OCI-LY7 (cell line): ENCODE results near the gene LAMA4.

Experiments
- EZH2phosphoT487 ChIP-seq: fragments of 200-600 bp; sonication (generic); IDR thresholded peaks from 2 replicates; pipeline ENCODE4 v1.6.1; 2018; ENCODE audit warnings: low read depth, borderline replicate concordance, mild to moderate bottlenecking, mixed run types, antibody characterized with exemption, low read length, moderate library complexity, mixed read lengths
- TF ChIP-seq, protein P1 (sequence below): fragments of 200-600 bp; sonication (generic); conservative IDR thresholded peaks from 2 replicates; pipeline ENCODE4 v1.5.1; 2014; ENCODE audit warnings: mild to moderate bottlenecking, antibody characterized with exemption, low read length, moderate library complexity, mixed read lengths

- TF ChIP-seq, protein P1, sequence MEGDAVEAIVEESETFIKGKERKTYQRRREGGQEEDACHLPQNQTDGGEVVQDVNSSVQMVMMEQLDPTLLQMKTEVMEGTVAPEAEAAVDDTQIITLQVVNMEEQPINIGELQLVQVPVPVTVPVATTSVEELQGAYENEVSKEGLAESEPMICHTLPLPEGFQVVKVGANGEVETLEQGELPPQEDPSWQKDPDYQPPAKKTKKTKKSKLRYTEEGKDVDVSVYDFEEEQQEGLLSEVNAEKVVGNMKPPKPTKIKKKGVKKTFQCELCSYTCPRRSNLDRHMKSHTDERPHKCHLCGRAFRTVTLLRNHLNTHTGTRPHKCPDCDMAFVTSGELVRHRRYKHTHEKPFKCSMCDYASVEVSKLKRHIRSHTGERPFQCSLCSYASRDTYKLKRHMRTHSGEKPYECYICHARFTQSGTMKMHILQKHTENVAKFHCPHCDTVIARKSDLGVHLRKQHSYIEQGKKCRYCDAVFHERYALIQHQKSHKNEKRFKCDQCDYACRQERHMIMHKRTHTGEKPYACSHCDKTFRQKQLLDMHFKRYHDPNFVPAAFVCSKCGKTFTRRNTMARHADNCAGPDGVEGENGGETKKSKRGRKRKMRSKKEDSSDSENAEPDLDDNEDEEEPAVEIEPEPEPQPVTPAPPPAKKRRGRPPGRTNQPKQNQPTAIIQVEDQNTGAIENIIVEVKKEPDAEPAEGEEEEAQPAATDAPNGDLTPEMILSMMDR: peak; percentile 64
- no peak for TF ChIP-seq EZH2phosphoT487
Measured at GRCh38 chr6:112296122-112296521, 41.8 kb upstream of the LAMA4 start.
